Cardiac muscle cell (in vitro differentiated cells and primary cell): ENCODE results near the gene DDX43. TPM values are rescaled to one million over a fixed set of nuclear protein-coding genes. Genes with fewer than 3 reads are reported as not detected.
A peak's percentile ranks its signal among the peaks of the same experiment; 100 is the strongest.

ENCODE experiments used
- DNase-seq, 2 donors: peaks; one replicate each; pipeline versions ENCODE4 v3.0.0 to v3.0.0-alpha.2; 2010 to 2017; ENCODE audit warnings: low read depth in 1 of 2, low spot score in 1 of 2
- H3K27ac ChIP-seq: fragments of 200-600 bp; sonication (generic); 2 replicates; pipeline ENCODE4 v1.5.1; 2016
- H3K27me3 ChIP-seq: fragments of 200-600 bp; sonication (generic); 2 replicates; pipeline ENCODE4 v1.6.0; 2016; ENCODE audit warnings: control low read depth
- H3K36me3 ChIP-seq: fragments of 200-600 bp; sonication (generic); 2 replicates; pipeline ENCODE4 v1.5.1; 2016; ENCODE audit warnings: control low read depth
- H3K4me1 ChIP-seq: fragments of 200-600 bp; sonication (generic); 2 replicates; pipeline ENCODE4 v1.8.1; 2017; ENCODE audit warnings: low read depth, mild to moderate bottlenecking, mixed run types
- H3K4me3 ChIP-seq: fragments of 200-600 bp; sonication (generic); 2 replicates; pipeline ENCODE4 v1.5.1; 2016; ENCODE audit warnings: mild to moderate bottlenecking
- H3K9me3 ChIP-seq: fragments of 200-600 bp; sonication (generic); 2 replicates; pipeline ENCODE4 v1.5.1; 2017; ENCODE audit warnings: low read depth, mild to moderate bottlenecking, control low read depth
- polyA plus RNA-seq: library from polyadenylated mRNA; unstranded; fragments of >200 nt; fragmentation: Nextera tagmentation; extraction: Ambion mirVana; gene quantifications from 2 replicates; pipeline ENCODE4 v1.2.1, GENCODE V29; 2016
- total RNA-seq: library from RNA; depleted of rRNA; stranded (reverse); fragments of >200 nt; gene quantifications from 2 replicates; pipeline ENCODE4 v1.2.3, GENCODE V29; 2016
- TF ChIP-seq, protein P1 (sequence below): IDR thresholded peaks from 2 replicates; pipeline ENCODE4 v1.5.1; 2012; ENCODE audit warnings: low read depth, mild to moderate bottlenecking, low read length

The DDX43 gene
- total and polyA plus RNA-seq, 2 experiments from 2014 or later = not detected

DNA sequence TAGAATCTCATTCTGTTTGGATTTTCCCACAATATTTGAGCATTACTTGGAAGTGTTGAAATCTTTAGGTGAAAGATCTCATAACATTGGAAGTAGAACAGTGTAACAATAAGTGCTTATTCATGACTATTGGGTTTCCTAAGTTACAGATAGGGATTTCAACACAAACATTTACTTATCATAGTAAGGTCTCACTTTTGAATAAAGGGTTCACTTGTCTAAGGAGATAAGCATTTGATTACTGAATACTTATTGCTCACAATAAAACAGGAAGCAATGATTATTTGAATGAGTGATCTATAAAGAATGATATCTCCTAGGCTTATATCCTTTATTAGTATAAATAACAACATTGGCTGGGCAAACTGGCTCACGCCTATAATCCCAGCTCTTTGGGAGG lies 14.8 kb downstream of the DDX43 start:
- no peaks in the 10 kb centered on the region for H3K36me3 ChIP-seq
- TF ChIP-seq, protein P1, sequence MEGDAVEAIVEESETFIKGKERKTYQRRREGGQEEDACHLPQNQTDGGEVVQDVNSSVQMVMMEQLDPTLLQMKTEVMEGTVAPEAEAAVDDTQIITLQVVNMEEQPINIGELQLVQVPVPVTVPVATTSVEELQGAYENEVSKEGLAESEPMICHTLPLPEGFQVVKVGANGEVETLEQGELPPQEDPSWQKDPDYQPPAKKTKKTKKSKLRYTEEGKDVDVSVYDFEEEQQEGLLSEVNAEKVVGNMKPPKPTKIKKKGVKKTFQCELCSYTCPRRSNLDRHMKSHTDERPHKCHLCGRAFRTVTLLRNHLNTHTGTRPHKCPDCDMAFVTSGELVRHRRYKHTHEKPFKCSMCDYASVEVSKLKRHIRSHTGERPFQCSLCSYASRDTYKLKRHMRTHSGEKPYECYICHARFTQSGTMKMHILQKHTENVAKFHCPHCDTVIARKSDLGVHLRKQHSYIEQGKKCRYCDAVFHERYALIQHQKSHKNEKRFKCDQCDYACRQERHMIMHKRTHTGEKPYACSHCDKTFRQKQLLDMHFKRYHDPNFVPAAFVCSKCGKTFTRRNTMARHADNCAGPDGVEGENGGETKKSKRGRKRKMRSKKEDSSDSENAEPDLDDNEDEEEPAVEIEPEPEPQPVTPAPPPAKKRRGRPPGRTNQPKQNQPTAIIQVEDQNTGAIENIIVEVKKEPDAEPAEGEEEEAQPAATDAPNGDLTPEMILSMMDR = no peak
- peak in 1 of 2 donors; percentile 33 for DNase-seq

DNA sequence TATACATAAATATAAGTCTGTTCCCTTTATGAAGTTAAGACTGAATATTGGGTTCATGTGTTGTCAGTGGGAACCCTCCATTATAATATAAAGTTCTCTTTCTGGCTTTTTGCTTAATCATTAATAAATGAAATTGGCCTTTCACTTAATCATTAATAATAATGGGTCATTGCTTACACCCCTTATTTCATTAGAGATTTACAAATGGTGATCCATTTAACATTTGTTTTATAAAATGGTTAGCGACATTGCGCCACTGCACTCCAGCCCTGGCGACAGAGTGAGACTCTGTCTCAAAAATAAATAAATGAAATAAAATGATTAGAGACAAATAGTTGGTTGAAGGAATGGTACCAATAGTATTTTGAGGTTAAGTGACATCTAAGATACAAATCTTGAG lies 18.5 kb downstream of the DDX43 start:
- TF ChIP-seq, protein P1 = no peak
- no peak overlapping the region for H3K4me3 ChIP-seq
- DNase-seq = no peak

More for the DNA sequence above, 14.8 kb downstream of the DDX43 start:
- no peak overlapping the region for H3K4me3 ChIP-seq
- no peaks in the 10 kb centered on the region for H3K4me1 ChIP-seq
- H3K9me3 ChIP-seq = no peaks in the 10 kb centered on the region
- H3K27ac ChIP-seq = no peak overlapping the region
- H3K27me3 ChIP-seq = no peaks in the 10 kb centered on the region

DNA sequence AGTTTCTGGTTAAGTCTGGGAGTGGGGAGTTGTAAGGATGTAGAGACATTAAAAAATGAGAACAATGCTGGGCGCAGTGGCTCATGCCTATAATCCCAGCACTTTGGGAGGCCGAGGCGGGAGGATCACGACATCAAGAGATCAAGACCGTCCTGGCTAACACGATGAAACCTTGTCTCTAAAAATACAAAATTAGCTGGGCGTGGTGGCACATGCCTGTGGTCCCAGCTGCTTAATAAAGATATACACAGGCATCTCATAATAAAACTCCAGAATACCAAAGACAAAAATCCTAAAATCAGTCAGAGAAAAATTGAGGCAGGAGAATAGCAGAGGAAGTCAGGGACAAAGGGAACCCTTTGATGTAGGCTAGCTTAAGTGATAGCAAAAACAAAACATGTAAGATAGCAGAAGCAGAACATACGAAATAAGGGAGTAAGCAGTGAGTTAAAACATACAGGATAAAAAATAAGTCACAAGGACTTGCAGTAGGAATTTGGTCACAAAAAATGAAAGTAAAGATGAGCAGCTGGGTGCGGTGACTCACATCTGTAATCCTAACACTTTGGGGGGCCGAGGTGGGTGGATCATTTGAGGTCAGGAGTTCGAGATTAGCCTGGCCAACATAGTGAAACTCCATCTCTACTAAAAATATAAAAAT lies 23.6 kb downstream of the DDX43 start:
- Histone ChIP-seq H3K27ac (no peak overlapping the region), H3K9me3 (no peaks in the 10 kb centered on the region), H3K36me3 (no peaks in the 10 kb centered on the region), H3K4me1 (no peaks in the 10 kb centered on the region), H3K4me3 (no peak overlapping the region), H3K27me3 (no peaks in the 10 kb centered on the region)
- DNase-seq = peak in 1 of 2 donors; percentile 25
- TF ChIP-seq, protein P1 = no peak

More for the DNA sequence above, 18.5 kb downstream of the DDX43 start:
- Histone ChIP-seq H3K36me3 (no peaks in the 10 kb centered on the region), H3K4me1 (no peaks in the 10 kb centered on the region), H3K27ac (no peak overlapping the region), H3K9me3 (no peaks in the 10 kb centered on the region), H3K27me3 (no peaks in the 10 kb centered on the region)

DNA sequence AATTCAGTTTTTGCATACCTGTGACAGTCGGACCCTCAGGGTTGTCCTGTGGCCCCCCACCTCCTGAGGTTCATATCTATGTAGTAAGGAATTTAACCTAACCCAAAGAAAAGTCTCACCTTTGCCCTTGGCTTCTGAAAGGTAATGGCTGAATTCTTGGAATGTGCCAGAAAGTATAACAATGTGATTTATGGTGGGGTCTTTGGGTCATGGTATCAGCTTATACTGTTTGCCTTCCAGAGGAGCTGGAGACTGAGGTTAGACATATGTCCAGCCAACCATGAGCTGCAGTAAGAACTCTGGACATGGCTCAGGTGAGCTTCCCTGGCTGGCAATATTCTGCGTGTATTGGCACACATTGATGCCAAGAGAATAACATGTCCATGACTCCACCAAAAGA lies 26.9 kb downstream of the DDX43 start:
- Histone ChIP-seq H3K4me1 (no peaks in the 10 kb centered on the region), H3K4me3 (no peak overlapping the region), H3K9me3 (no peaks in the 10 kb centered on the region), H3K27ac (no peak overlapping the region), H3K36me3 (no peaks in the 10 kb centered on the region), H3K27me3 (no peaks in the 10 kb centered on the region)
- TF ChIP-seq, protein P1 = no peak
- DNase-seq = no peak

DNA sequence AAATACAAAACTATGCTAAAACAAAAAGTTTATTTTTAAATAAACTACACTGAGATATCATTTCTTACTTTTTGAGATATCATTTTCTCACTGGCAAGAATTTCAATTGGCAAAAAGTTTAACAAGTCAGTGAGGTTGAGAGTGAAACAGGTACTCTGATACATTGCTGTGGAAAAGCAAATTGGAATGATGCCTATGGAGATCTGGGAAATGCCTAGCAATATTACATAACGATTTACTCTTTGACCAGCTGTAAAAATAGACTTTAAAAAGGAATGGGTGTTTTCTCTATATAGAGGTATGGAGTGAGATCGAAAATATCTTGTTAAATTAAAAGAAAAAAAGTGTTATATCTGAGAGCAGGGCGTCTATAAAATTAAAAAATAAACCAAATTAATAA lies 40.6 kb downstream of the DDX43 start:
- H3K36me3 ChIP-seq = no peaks in the 10 kb centered on the region
- H3K9me3 ChIP-seq = no peaks in the 10 kb centered on the region
- H3K27ac ChIP-seq = no peak overlapping the region
- no peaks in the 10 kb centered on the region for H3K27me3 ChIP-seq
- no peak for DNase-seq
- no peaks in the 10 kb centered on the region for H3K4me1 ChIP-seq
- H3K4me3 ChIP-seq = no peak overlapping the region
- TF ChIP-seq, protein P1 = no peak
